Measurements from ENCODE around the gene NDUFS8.
A peak's percentile ranks its signal among the peaks of the same experiment; 100 is the strongest.

The NDUFS8 gene

GRCh38 chr11:68020575-68020974 lies 9.9 kb upstream of the NDUFS8 start:
- no peaks in the 10 kb centered on the region for H3K79me2 ChIP-seq (ENCODE audit: insufficient read depth, low read depth)
- H3K27me3 ChIP-seq (ENCODE audit: insufficient read depth, low read depth) = no peaks in the 10 kb centered on the region
- H3K4me1 ChIP-seq (ENCODE audit: low read depth, poor library complexity, severe bottlenecking) = no peaks in the 10 kb centered on the region
- TF ChIP-seq CTCF (conservative IDR thresholded peaks at IDR 0.05; ENCODE audit: low read depth, low read length) = 0 out of 2 replicates have a peak, but pooled peaks have one; percentile 16
- H3K9ac ChIP-seq = no peak overlapping the region
- no peak overlapping the region for H3K4me3 ChIP-seq (IDR thresholded peaks at IDR 0.05; ENCODE audit: insufficient read depth, low read depth, low read length)
- no peak overlapping the region for H3K27ac ChIP-seq
- H2AFZ ChIP-seq (ENCODE audit: low read depth) = no peak overlapping the region
- H3K4me2 ChIP-seq = no peak overlapping the region
- no peaks in the 10 kb centered on the region for H4K20me1 ChIP-seq (ENCODE audit: insufficient read depth)
- H3K36me3 ChIP-seq (ENCODE audit: insufficient read depth) = no peaks in the 10 kb centered on the region

- Histone ChIP-seq H3K4me2 (no peak overlapping the region), H3K36me3 (ENCODE audit: insufficient read depth) (no peaks in the 10 kb centered on the region)
Observed at GRCh38 chr11:68021167-68021787, 9.2 kb upstream of the NDUFS8 start.

DNA sequence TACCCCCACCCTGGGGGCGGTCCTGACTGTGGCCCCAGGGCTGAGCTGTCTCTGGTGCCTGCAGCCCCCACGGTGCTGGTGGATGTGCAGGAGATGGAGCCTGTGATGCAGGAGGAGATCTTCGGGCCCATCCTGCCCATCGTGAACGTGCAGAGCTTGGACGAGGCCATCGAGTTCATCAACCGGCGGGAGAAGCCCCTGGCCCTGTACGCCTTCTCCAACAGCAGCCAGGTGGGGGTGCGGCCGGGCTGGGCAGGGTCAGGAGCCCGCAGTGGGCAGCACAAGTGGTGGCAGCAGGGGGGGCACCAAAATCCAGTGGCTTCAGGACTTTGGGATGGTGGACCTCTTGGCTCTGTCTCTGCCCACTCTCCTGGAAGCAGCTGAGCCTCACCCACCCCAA lies 8.0 kb upstream of the NDUFS8 start:
- no peaks in the 10 kb centered on the region for H3K4me1 ChIP-seq (ENCODE audit: low read depth, poor library complexity, severe bottlenecking)
- H3K79me2 ChIP-seq (ENCODE audit: insufficient read depth, low read depth) = no peaks in the 10 kb centered on the region
- H4K20me1 ChIP-seq (ENCODE audit: insufficient read depth) = no peaks in the 10 kb centered on the region
- no peak overlapping the region for H2AFZ ChIP-seq (ENCODE audit: low read depth)
- H3K4me3 ChIP-seq (IDR thresholded peaks at IDR 0.05; ENCODE audit: insufficient read depth, low read depth, low read length) = no peak overlapping the region
- no peaks in the 10 kb centered on the region for H3K27me3 ChIP-seq (ENCODE audit: insufficient read depth, low read depth)
- H3K9ac ChIP-seq = no peak overlapping the region
- no peak overlapping the region for H3K4me2 ChIP-seq
- H3K27ac ChIP-seq = no peak overlapping the region
- no peaks in the 10 kb centered on the region for H3K36me3 ChIP-seq (ENCODE audit: insufficient read depth)
- no peak for TF ChIP-seq CTCF (conservative IDR thresholded peaks at IDR 0.05; ENCODE audit: low read depth, low read length)

More at GRCh38 chr11:68021167-68021787, 9.2 kb upstream of the NDUFS8 start:
- Histone ChIP-seq H2AFZ (ENCODE audit: low read depth) (no peak overlapping the region), H3K27ac (no peak overlapping the region), H3K4me1 (ENCODE audit: low read depth, poor library complexity, severe bottlenecking) (no peaks in the 10 kb centered on the region), H4K20me1 (ENCODE audit: insufficient read depth) (no peaks in the 10 kb centered on the region), H3K4me3 (IDR thresholded peaks at IDR 0.05; ENCODE audit: insufficient read depth, low read depth, low read length) (no peak overlapping the region), H3K27me3 (ENCODE audit: insufficient read depth, low read depth) (no peaks in the 10 kb centered on the region), H3K9ac (no peak overlapping the region), H3K79me2 (ENCODE audit: insufficient read depth, low read depth) (no peaks in the 10 kb centered on the region)
- TF ChIP-seq CTCF (conservative IDR thresholded peaks at IDR 0.05; ENCODE audit: low read depth, low read length) = no peak

DNA sequence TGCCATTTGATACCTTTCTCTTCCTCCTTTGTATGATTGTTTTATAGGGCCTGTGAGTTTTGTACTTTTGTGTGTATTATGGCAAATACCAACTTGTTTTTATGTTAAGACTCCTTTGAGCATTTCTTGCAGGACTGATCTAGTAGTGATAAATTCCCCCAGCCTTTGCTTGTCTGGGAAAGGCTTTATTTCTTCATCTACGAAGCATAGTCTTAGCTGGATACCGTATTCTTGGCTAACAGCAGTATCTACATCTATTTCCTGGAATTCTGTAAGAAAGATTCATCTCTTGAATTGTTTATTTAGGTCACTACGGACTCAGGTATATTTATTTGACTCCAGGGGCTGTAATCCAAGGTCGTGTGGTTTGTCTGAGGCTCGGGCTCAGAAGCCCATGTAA lies 6.0 kb upstream of the NDUFS8 start:
- no peaks in the 10 kb centered on the region for H4K20me1 ChIP-seq (ENCODE audit: insufficient read depth)
- H2AFZ ChIP-seq (ENCODE audit: low read depth) = no peak overlapping the region
- no peaks in the 10 kb centered on the region for H3K27me3 ChIP-seq (ENCODE audit: insufficient read depth, low read depth)
- no peak for TF ChIP-seq CTCF (conservative IDR thresholded peaks at IDR 0.05; ENCODE audit: low read depth, low read length)
- no peak overlapping the region for H3K9ac ChIP-seq
- peaks cover under 1% of the 10 kb centered on the region for H3K4me1 ChIP-seq (ENCODE audit: low read depth, poor library complexity, severe bottlenecking)
- H3K27ac ChIP-seq = no peak overlapping the region
- no peaks in the 10 kb centered on the region for H3K79me2 ChIP-seq (ENCODE audit: insufficient read depth, low read depth)
- no peak overlapping the region for H3K4me2 ChIP-seq
- H3K36me3 ChIP-seq (ENCODE audit: insufficient read depth) = no peaks in the 10 kb centered on the region
- H3K4me3 ChIP-seq (IDR thresholded peaks at IDR 0.05; ENCODE audit: insufficient read depth, low read depth, low read length) = no peak overlapping the region

Data from KMS-11 (cell line).